ENCODE results near the gene XYLT1. TPM values are rescaled to one million over a fixed set of nuclear protein-coding genes. Genes with fewer than 3 reads are reported as not detected.

XYLT1 gene
- total RNA-seq, 2 experiments from 2014 or later, result 7.3 to 8.9 TPM

DNA sequence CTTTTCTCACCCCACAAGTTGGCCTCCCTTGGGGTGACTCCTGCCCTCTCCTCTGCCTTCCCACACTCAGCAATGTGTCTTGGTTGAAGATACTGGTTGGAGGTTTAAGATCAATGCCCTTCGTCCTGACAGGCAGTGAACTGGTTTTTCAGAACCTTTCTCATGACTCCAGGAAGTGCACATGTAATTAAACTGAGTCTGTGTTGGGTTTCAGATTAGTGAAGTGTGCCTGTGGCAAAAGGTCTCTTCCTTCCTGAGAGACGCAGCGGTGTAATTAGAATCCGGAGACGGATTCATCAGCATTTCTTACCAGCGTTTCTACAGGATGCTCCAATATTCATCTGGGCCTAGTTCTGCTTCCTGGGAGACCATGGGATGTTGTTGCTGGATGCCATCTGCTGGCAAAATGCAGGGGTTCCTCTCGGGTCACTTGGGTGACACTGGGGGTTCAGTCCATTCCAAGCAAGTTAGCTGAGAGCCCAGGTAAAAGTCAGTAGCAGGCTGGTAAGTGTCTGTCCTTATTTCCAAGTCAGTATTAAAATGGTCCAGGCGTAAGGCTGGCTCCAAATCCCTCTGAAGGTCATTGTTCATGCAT, 233.3 kb downstream of the XYLT1 start:
- Mint-ChIP-seq H3K36me3 (ENCODE audit: low read depth) (peaks cover 3% of the 10 kb centered on the region), H3K9me3 (peaks cover 3% of the 10 kb centered on the region), H3K4me3 (no peak overlapping the region), H3K27me3 (no peaks in the 10 kb centered on the region), H3K27ac (peak overlapping the region; percentile 23), H3K4me1 (ENCODE audit: low read depth) (peaks cover 30% of the 10 kb centered on the region)
- DNase-seq (no peak), ATAC-seq (peak; percentile 48)
- intact Hi-C loops (cut with micrococcal nuclease), result no loop called here
- POLR2A ChIA-PET, result no interaction called here
- TF ChIP-seq, protein P1, sequence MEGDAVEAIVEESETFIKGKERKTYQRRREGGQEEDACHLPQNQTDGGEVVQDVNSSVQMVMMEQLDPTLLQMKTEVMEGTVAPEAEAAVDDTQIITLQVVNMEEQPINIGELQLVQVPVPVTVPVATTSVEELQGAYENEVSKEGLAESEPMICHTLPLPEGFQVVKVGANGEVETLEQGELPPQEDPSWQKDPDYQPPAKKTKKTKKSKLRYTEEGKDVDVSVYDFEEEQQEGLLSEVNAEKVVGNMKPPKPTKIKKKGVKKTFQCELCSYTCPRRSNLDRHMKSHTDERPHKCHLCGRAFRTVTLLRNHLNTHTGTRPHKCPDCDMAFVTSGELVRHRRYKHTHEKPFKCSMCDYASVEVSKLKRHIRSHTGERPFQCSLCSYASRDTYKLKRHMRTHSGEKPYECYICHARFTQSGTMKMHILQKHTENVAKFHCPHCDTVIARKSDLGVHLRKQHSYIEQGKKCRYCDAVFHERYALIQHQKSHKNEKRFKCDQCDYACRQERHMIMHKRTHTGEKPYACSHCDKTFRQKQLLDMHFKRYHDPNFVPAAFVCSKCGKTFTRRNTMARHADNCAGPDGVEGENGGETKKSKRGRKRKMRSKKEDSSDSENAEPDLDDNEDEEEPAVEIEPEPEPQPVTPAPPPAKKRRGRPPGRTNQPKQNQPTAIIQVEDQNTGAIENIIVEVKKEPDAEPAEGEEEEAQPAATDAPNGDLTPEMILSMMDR (IDR thresholded peaks at IDR 0.05), result no peak
- CTCF ChIA-PET, result no interaction called here

DNA sequence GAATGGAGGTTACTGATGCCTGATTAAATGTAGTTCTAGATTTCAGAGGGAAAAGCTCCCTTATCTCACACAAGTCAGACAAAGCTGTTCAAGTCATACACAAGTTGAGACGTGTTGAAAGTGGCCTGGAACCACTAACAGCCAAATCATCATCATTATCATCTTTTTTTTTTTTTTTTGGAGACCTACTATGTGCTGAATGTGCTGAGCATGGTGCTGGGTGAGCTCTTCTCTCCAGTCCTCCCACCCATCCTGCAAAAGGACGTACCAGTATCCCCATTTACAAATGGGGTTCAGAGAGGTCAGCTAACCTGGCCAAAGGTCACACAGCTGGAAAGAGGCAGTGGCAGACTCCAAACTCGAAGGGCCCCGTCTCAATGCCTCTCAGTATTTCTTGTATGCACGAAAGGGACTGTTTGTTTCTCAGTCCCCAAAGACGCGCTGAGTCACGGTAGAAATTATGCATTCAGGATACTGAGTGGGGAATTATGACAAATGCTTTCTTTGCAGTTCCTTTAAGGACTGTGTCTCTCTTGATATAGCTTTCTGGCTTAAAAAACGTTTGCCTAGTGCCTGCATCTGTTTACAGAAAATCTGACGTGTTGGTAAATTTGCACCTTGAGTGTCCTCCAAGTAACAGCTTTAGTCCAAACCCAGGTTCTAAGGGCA, 235.5 kb downstream of the XYLT1 start:
- Mint-ChIP-seq H3K9me3 (peaks cover 3% of the 10 kb centered on the region), H3K27me3 (no peaks in the 10 kb centered on the region), H3K27ac (no peak overlapping the region), H3K4me3 (no peak overlapping the region), H3K4me1 (ENCODE audit: low read depth) (peaks cover 30% of the 10 kb centered on the region), H3K36me3 (ENCODE audit: low read depth) (peaks cover 3% of the 10 kb centered on the region)
- TF ChIP-seq, protein P1 (IDR thresholded peaks at IDR 0.05), result no peak
- POLR2A ChIA-PET, result interaction anchor here (0.6 kb wide), 1 partner anchor 236 kb away, joined by 4 read pairs; no protein-coding TSS in a partner anchor
- CTCF ChIA-PET, result interaction anchor here (1.3 kb wide), 1 partner anchor 23 kb away, joined by 4 read pairs; no protein-coding TSS in a partner anchor
- intact Hi-C loops (cut with micrococcal nuclease), result no loop called here
- no peak for ATAC-seq
- DNase-seq, result no peak

DNA sequence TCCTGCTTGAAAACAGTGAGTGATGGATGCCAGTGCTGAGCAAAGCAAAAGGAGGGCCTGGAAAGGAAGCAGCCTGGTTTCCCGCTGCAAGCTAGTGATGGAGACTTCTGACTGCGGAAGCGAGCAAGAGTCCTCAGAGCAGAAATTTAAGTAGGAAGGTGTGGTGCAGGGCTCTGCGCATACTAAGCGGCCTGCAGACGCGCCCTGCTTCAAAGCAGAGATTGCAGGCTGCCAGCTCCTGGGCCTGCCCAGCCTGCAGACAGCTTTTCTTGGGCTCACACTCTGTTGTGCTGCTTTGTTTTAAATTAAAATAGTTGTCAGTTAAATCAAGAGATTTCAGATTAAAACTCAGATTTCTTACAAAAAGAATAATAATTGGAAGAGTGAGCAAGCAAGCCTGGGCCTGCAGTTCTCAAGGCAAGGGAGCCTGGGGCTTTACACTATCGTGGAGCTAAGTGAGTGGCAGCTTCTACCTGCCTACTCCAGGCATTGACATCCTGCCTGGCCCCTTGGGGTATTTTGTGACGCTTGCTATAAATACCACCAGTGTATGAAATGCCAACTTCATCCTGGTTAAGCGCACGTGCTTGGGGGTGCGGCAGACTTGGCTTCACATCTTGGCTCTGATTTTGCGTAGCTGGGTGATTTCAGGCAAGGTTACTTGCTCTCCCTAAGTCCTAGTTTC, 237.3 kb downstream of the XYLT1 start:
- CTCF ChIA-PET, result no interaction called here
- intact Hi-C loops (cut with micrococcal nuclease), result no loop called here

DNA sequence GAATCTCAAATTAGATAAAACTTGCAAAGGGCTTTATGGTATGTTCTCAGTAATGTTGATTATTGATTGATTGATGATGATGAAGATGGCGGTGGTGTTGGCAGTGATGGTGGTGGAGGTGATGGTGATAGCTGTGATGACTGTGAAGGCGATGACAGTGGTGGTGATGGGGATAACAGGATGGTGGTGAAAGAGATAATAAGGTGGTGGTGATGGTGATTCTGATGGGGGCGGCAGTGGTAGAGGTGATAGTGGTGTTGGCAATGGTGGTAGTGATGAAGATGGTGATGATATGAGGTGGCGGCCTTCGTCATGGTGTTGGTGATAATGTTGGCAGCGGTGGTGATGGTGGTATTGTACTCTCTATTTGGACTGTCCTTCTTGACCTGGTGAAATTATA, 238.3 kb downstream of the XYLT1 start:
- ChIA-PET CTCF (no interaction called here), POLR2A (no interaction called here)
- TF ChIP-seq, protein P1 (IDR thresholded peaks at IDR 0.05), result no peak
- no peak overlapping the region for H3K4me3 Mint-ChIP-seq
- intact Hi-C loops (cut with micrococcal nuclease), result no loop called here
- no peaks in the 10 kb centered on the region for H3K9me3 Mint-ChIP-seq
- ATAC-seq (no peak), DNase-seq (no peak)
- peaks cover 8% of the 10 kb centered on the region for H3K4me1 Mint-ChIP-seq (ENCODE audit: low read depth)
- H3K36me3 Mint-ChIP-seq (ENCODE audit: low read depth), result peaks cover 3% of the 10 kb centered on the region
- H3K27me3 Mint-ChIP-seq, result no peaks in the 10 kb centered on the region
- no peak overlapping the region for H3K27ac Mint-ChIP-seq

More for the DNA sequence above, 237.3 kb downstream of the XYLT1 start:
- Mint-ChIP-seq H3K9me3 (no peaks in the 10 kb centered on the region), H3K27ac (no peak overlapping the region), H3K4me1 (ENCODE audit: low read depth) (peaks cover 17% of the 10 kb centered on the region), H3K27me3 (no peaks in the 10 kb centered on the region), H3K36me3 (ENCODE audit: low read depth) (peaks cover 3% of the 10 kb centered on the region), H3K4me3 (no peak overlapping the region)
- TF ChIP-seq, protein P1 (IDR thresholded peaks at IDR 0.05), result no peak
- no peak for DNase-seq
- POLR2A ChIA-PET, result no interaction called here
- ATAC-seq, result no peak

DNA sequence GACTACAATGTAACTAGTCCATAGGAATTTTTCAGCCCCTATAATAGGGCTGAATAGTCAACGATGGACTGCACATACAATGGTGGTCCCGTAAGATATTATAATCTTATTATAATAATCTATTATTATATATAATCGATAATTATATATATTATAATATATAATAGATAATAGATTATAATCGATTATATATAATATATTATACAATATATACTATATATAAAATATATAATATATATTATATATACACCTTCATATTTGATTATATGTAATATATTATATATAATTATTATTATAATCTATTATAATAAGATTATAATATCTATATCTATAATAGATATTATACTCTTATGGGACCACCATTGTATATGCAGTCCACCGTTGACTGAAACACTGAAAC, 238.8 kb downstream of the XYLT1 start:
- intact Hi-C loops (cut with micrococcal nuclease), result no loop called here
- Mint-ChIP-seq H3K4me3 (no peak overlapping the region), H3K9me3 (no peaks in the 10 kb centered on the region), H3K36me3 (ENCODE audit: low read depth) (peaks cover 3% of the 10 kb centered on the region), H3K27ac (no peak overlapping the region), H3K4me1 (ENCODE audit: low read depth) (peaks cover 2% of the 10 kb centered on the region), H3K27me3 (no peaks in the 10 kb centered on the region)
- TF ChIP-seq, protein P1 (IDR thresholded peaks at IDR 0.05), result no peak
- ATAC-seq, result no peak
- POLR2A ChIA-PET, result no interaction called here
- CTCF ChIA-PET, result no interaction called here
- DNase-seq, result no peak

Measured in activated CD8-positive, alpha-beta T cell treated with anti-CD3 and anti-CD28 coated beads for 36 hours (primary cell).